Cardiac septum (tissue), 1 donor: ENCODE measurements around the gene PSMC4. TPM values are rescaled to one million over a fixed set of nuclear protein-coding genes. Genes with fewer than 3 reads are reported as not detected.
"Not testable (repeated sequence)": the region's sequence is repeated elsewhere in the genome, so short reads cannot be mapped to it uniquely, and the experiment has no call there.

ENCODE experiments used
- DNase-seq: peaks from one replicate; pipeline ENCODE4 v3.0.0-alpha.2; 2020; ENCODE audit warnings: low spot score
- intact Hi-C: fragments of 100-400 bp; cut with DNase I; formaldehyde crosslinking; loops from one replicate; pipeline ENCODE4 v1.14.0; 2022
- total RNA-seq: library from RNA; stranded (reverse); fragmentation: NEBNext Ultra II Directional; extraction: Animal tissue kit (Norgen Biotek cat#: 25700); gene quantifications from one replicate; pipeline ENCODE4 v1.2.1, GENCODE V29; 2021
- donor health status: DM: no; HTN: no; CAD: no.

Gene PSMC4
- total RNA-seq, 1 donor from 2014 or later, result 70.2 TPM

GRCh38 chr19:39941615-39942365 is 29.2 kb upstream of the PSMC4 start:
- intact Hi-C loops, result no loop called here
- no peak for DNase-seq

- no peak for DNase-seq
- intact Hi-C loops, result no loop called here
Observed at GRCh38 chr19:39942366-39942730, 28.6 kb upstream of the PSMC4 start.

GRCh38 chr19:39943586-39943985 is 27.4 kb upstream of the PSMC4 start:
- no peak for DNase-seq
- intact Hi-C loops, result no loop called here

- DNase-seq, result no peak
- intact Hi-C loops, result no loop called here
Observed at GRCh38 chr19:39946532-39946931, 24.4 kb upstream of the PSMC4 start.

- no peak for DNase-seq
- intact Hi-C loops, result no loop called here
Observed at GRCh38 chr19:39949026-39949747, 21.8 kb upstream of the PSMC4 start.

GRCh38 chr19:39951065-39951650 is 19.8 kb upstream of the PSMC4 start:
- intact Hi-C loops, result no loop called here

GRCh38 chr19:39951686-39952085 is 19.3 kb upstream of the PSMC4 start:
- no peak for DNase-seq
- intact Hi-C loops, result no loop called here

More at GRCh38 chr19:39951065-39951650, 19.8 kb upstream of the PSMC4 start:
- no peak for DNase-seq

GRCh38 chr19:39953915-39954314 is 17.1 kb upstream of the PSMC4 start:
- intact Hi-C loops, result no loop called here

GRCh38 chr19:39957886-39958285 is 13.1 kb upstream of the PSMC4 start:
- DNase-seq, intact Hi-C loops: not testable (repeated sequence)

More at GRCh38 chr19:39953915-39954314, 17.1 kb upstream of the PSMC4 start:
- DNase-seq, result no peak

GRCh38 chr19:39958942-39959341 is 12.0 kb upstream of the PSMC4 start:
- DNase-seq, intact Hi-C loops: not testable (repeated sequence)

- intact Hi-C loops, DNase-seq: not testable (repeated sequence)
Observed at GRCh38 chr19:39959407-39959806, 11.6 kb upstream of the PSMC4 start.

- no peak for DNase-seq
- intact Hi-C loops, result no loop called here
Observed at GRCh38 chr19:39963898-39964297, 7.1 kb upstream of the PSMC4 start.

GRCh38 chr19:39966617-39967016 is 4.3 kb upstream of the PSMC4 start:
- DNase-seq, result no peak
- intact Hi-C loops, result no loop called here

GRCh38 chr19:39967561-39967960 is 3.4 kb upstream of the PSMC4 start:
- no peak for DNase-seq
- intact Hi-C loops, result no loop called here

GRCh38 chr19:39968789-39969188 is 2.2 kb upstream of the PSMC4 start:
- intact Hi-C loops, result no loop called here
- DNase-seq, result no peak

GRCh38 chr19:39969266-39969665 is 1.7 kb upstream of the PSMC4 start:
- no peak for DNase-seq
- intact Hi-C loops, result no loop called here

GRCh38 chr19:39969681-39970424 is 1.1 kb upstream of the PSMC4 start:
- DNase-seq, result no peak
- intact Hi-C loops, result loop anchor here (5.0 to 10.0 kb wide), 2 partner anchors 123 to 175 kb away; partner anchors contain the start of gene FBL

GRCh38 chr19:39970425-39970674 is 615 bp upstream of the PSMC4 start:
- no peak for DNase-seq
- intact Hi-C loops, result loop anchor here (5.0 to 10.0 kb wide), 2 partner anchors 123 to 176 kb away; partner anchors contain the start of gene FBL

GRCh38 chr19:39971380-39972035 is 543 bp downstream of the PSMC4 start:
- no peak for DNase-seq
- intact Hi-C loops, result loop anchor here (1.0 to 10.0 kb wide), 3 partner anchors 25 to 177 kb away; partner anchors contain the start of gene FBL
